ENCODE measurements around the gene MAGI1. TPM values are rescaled to one million over a fixed set of nuclear protein-coding genes. Genes with fewer than 3 reads are reported as not detected.

Gene MAGI1
- total and polyA plus RNA-seq, 2 donors (not counting 1 experiment from before 2014, with no cell fraction given), result 0.10 to 0.22 TPM

- Histone ChIP-seq H3K79me2 (ENCODE audit: control insufficient read depth, insufficient read depth, low read length) (no peaks in the 10 kb centered on the region), H3K36me3 (replicated peaks in 1 of 2; ENCODE audit: control extremely low read depth in 1 of 2, control insufficient read depth in 1 of 2, extremely low read depth in 1 of 2, insufficient read depth in 2 of 2, low read length in 1 of 2) (no peaks in the 10 kb centered on the region), H3K27ac (ENCODE audit: low read length in 2 of 2) (no peak overlapping the region), H2AFZ (ENCODE audit: insufficient read depth, low read depth, low read length, poor library complexity, severe bottlenecking) (no peak overlapping the region), H3K9me3 (ENCODE audit: control extremely low read depth in 1 of 3, control insufficient read depth in 2 of 3, insufficient read depth in 1 of 3, low read length in 2 of 3) (peaks cover 0 to 13% (median 0%) of the 10 kb centered on the region in 3 donors), H3K4me2 (replicated peaks; ENCODE audit: low read depth, low read length, poor library complexity, severe bottlenecking) (no peak overlapping the region), H4K20me1 (ENCODE audit: control insufficient read depth, insufficient read depth, low read length, poor library complexity, severe bottlenecking) (no peaks in the 10 kb centered on the region), H3K4me1 (ENCODE audit: control insufficient read depth in 2 of 2, insufficient read depth in 2 of 2, low read length in 2 of 2) (no peaks in the 10 kb centered on the region), H3K4me3 (ENCODE audit: control extremely low read depth in 1 of 5, extremely low read depth in 1 of 5, insufficient read depth in 1 of 5, low read depth in 2 of 5, low read length in 4 of 5) (no peak overlapping the region), H3K27me3 (replicated peaks in 1 of 4; ENCODE audit: control extremely low read depth in 1 of 4, control insufficient read depth in 3 of 4, insufficient read depth in 4 of 4, low read length in 3 of 4) (peaks cover 0 to 5% (median 2%) of the 10 kb centered on the region in 4 experiments), H3K9ac (ENCODE audit: low read length) (no peak overlapping the region)
- no peak for TF ChIP-seq EZH2 (IDR thresholded peaks at IDR 0.05; ENCODE audit: borderline replicate concordance, insufficient read depth, low read depth, low read length, poor library complexity, severe bottlenecking)
- TF ChIP-seq, protein P1, sequence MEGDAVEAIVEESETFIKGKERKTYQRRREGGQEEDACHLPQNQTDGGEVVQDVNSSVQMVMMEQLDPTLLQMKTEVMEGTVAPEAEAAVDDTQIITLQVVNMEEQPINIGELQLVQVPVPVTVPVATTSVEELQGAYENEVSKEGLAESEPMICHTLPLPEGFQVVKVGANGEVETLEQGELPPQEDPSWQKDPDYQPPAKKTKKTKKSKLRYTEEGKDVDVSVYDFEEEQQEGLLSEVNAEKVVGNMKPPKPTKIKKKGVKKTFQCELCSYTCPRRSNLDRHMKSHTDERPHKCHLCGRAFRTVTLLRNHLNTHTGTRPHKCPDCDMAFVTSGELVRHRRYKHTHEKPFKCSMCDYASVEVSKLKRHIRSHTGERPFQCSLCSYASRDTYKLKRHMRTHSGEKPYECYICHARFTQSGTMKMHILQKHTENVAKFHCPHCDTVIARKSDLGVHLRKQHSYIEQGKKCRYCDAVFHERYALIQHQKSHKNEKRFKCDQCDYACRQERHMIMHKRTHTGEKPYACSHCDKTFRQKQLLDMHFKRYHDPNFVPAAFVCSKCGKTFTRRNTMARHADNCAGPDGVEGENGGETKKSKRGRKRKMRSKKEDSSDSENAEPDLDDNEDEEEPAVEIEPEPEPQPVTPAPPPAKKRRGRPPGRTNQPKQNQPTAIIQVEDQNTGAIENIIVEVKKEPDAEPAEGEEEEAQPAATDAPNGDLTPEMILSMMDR (IDR thresholded peaks at IDR 0.05), result no peak
- ChIA-PET POLR2A (no interaction called here), CTCF (interaction anchor here (0.9 kb wide), 1 partner anchor 27 kb away, joined by 3 read pairs; no protein-coding TSS in a partner anchor)
- Mint-ChIP-seq H3K27ac (no peak overlapping the region), H3K4me1 (no peaks in the 10 kb centered on the region), H3K27me3 (peaks cover 8% of the 10 kb centered on the region), H3K9me3 (ENCODE audit: insufficient read depth) (peaks cover 4% of the 10 kb centered on the region), H3K4me3 (no peak overlapping the region)
- no peak for DNase-seq
- intact Hi-C loops (cut with micrococcal nuclease), result no loop called here
- no peak for ATAC-seq (ENCODE audit: low read depth)
- 100% methylated on average over 1 of the region's 4 CpGs for WGBS (ENCODE audit: insufficient coverage)
Observed at GRCh38 chr3:65593780-65594752, 444.7 kb downstream of the MAGI1 start.

DNA sequence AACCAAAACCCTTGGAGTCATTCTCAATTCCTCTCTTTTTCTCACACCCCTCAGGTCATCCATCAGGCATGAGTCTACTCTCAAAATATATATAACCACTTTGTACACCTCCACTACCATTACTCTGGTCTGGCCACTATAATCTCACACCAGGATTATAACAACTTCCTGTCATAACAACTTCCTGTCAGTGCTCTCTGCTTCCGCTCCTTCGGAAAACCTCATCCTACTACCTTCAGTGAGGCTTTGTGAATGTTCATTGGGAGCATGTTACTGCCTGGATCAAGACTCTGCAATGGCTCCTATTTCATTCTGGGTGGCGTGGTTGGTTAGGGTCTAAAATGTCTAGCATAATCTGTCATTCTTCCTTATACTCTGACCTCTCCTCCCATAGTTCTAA lies 447.4 kb downstream of the MAGI1 start:
- Mint-ChIP-seq H3K27ac (no peak overlapping the region), H3K9me3 (ENCODE audit: insufficient read depth) (peaks cover 4% of the 10 kb centered on the region), H3K27me3 (peaks cover 2% of the 10 kb centered on the region), H3K4me1 (no peaks in the 10 kb centered on the region), H3K4me3 (no peak overlapping the region)
- DNase-seq (no peak), ATAC-seq (ENCODE audit: low read depth) (no peak)
- H3K9ac ChIP-seq (ENCODE audit: low read length), result no peak overlapping the region
- H3K27ac ChIP-seq (ENCODE audit: low read length in 2 of 2), result no peak overlapping the region
- H3K79me2 ChIP-seq (ENCODE audit: control insufficient read depth, insufficient read depth, low read length), result no peaks in the 10 kb centered on the region
- no peaks in the 10 kb centered on the region for H3K4me1 ChIP-seq (ENCODE audit: control insufficient read depth in 2 of 2, insufficient read depth in 2 of 2, low read length in 2 of 2)
- TF ChIP-seq, protein P1 (IDR thresholded peaks at IDR 0.05), result no peak
- no peak for TF ChIP-seq EZH2 (IDR thresholded peaks at IDR 0.05; ENCODE audit: borderline replicate concordance, insufficient read depth, low read depth, low read length, poor library complexity, severe bottlenecking)
- intact Hi-C loops (cut with micrococcal nuclease), result no loop called here
- H3K27me3 ChIP-seq (replicated peaks in 1 of 4; ENCODE audit: control extremely low read depth in 1 of 4, control insufficient read depth in 3 of 4, insufficient read depth in 4 of 4, low read length in 3 of 4), result no peaks in the 10 kb centered on the region
- H4K20me1 ChIP-seq (ENCODE audit: control insufficient read depth, insufficient read depth, low read length, poor library complexity, severe bottlenecking), result no peaks in the 10 kb centered on the region
- H3K4me3 ChIP-seq (ENCODE audit: control extremely low read depth in 1 of 5, extremely low read depth in 1 of 5, insufficient read depth in 1 of 5, low read depth in 2 of 5, low read length in 4 of 5), result no peak overlapping the region
- WGBS (ENCODE audit: insufficient coverage), result 100% methylated on average over 1 of the region's 3 CpGs
- CTCF ChIA-PET, result no interaction called here
- no peak overlapping the region for H2AFZ ChIP-seq (ENCODE audit: insufficient read depth, low read depth, low read length, poor library complexity, severe bottlenecking)
- H3K36me3 ChIP-seq (replicated peaks in 1 of 2; ENCODE audit: control extremely low read depth in 1 of 2, control insufficient read depth in 1 of 2, extremely low read depth in 1 of 2, insufficient read depth in 2 of 2, low read length in 1 of 2), result no peaks in the 10 kb centered on the region
- POLR2A ChIA-PET, result no interaction called here
- no peaks in the 10 kb centered on the region for H3K9me3 ChIP-seq (ENCODE audit: control extremely low read depth in 1 of 3, control insufficient read depth in 2 of 3, insufficient read depth in 1 of 3, low read length in 2 of 3)
- H3K4me2 ChIP-seq (replicated peaks; ENCODE audit: low read depth, low read length, poor library complexity, severe bottlenecking), result no peak overlapping the region
